Neutrophil (primary cell): ENCODE data around the gene CHST11.

Experiments used
- H3K27ac ChIP-seq: fragments of 200-600 bp; sonication (generic); 2 replicates; pipeline ENCODE4 v1.5.1; 2016; ENCODE audit warnings: mild to moderate bottlenecking, moderate library complexity
- H3K27me3 ChIP-seq: fragments of 200-600 bp; sonication (generic); 2 replicates; pipeline ENCODE4 v1.6.0; 2016; ENCODE audit warnings: mild to moderate bottlenecking
- H3K36me3 ChIP-seq: fragments of 200-600 bp; sonication (generic); 2 replicates; pipeline ENCODE4 v1.5.1; 2017
- H3K4me1 ChIP-seq, 2 experiments: fragments of 200-600 bp in 1 of 2; sonication (generic) in 1 of 2; 1 replicate in 1 of 2; 2 replicates in 1 of 2; pipeline versions ENCODE4 v1.5.1 to v1.6.1; 2013 to 2016; ENCODE audit warnings: low read depth in 1 of 2, low read length in 1 of 2, mild to moderate bottlenecking in 1 of 2, moderate library complexity in 1 of 2; ENCODE audit not compliant: control insufficient read depth in 1 of 2, insufficient read depth in 1 of 2
- H3K4me3 ChIP-seq, 2 experiments: fragments of 200-600 bp in 1 of 2; sonication (generic) in 1 of 2; 1 replicate in 1 of 2; 2 replicates in 1 of 2; pipeline ENCODE4 v1.5.1; 2013 to 2016; ENCODE audit warnings: low read depth in 1 of 2, low read length in 1 of 2, mild to moderate bottlenecking in 1 of 2, moderate library complexity in 1 of 2
- H3K9me3 ChIP-seq: fragments of 200-600 bp; sonication (generic); 2 replicates; pipeline ENCODE4 v1.5.1; 2016
- CTCF ChIP-seq: fragments of 200-600 bp; sonication (generic); IDR thresholded peaks from 2 replicates; pipeline ENCODE4 v1.5.1; 2016; ENCODE audit warnings: antibody characterized with exemption

The CHST11 gene

DNA sequence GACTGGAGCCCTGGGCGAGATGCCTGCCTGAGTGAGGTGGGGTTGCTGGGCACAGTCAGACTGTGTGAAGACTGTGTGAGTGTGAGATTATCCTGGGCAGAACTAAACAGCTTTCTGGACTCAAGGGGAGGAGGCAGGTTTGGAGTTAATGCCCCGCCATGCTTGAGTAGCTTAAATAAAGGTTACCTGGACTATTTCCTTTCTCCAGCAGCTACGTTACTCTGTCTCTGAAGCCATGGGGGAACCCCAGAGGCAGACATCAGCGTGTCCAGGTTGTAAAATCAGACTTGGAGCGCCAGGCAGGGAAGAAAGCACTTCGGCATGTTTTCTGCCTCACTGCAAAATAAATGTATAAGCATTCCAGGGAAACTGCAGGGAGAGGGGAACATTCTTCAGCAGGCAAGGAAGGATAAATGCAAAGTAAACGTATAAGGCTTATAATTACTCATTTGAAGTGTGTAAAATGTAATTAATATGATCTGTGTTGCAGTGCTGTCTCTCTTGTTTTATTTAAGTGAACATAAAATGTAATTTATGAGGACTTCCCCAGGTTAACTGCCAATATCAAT is 129.7 kb downstream of the CHST11 start:
- Histone ChIP-seq H3K27ac (peak overlapping the region; percentile 16), H3K4me3 (no peak overlapping the region), H3K27me3 (no peaks in the 10 kb centered on the region), H3K9me3 (no peaks in the 10 kb centered on the region), H3K36me3 (no peaks in the 10 kb centered on the region), H3K4me1 (peaks cover 0 to 7% of the 10 kb centered on the region in 2 experiments)
- no peak for TF ChIP-seq CTCF

- peak overlapping the region; percentile 38 for H3K27ac ChIP-seq
- H3K27me3 ChIP-seq = no peaks in the 10 kb centered on the region
- H3K4me3 ChIP-seq = no peak overlapping the region
- H3K36me3 ChIP-seq = no peaks in the 10 kb centered on the region
- peaks cover 0 to 7% of the 10 kb centered on the region in 2 experiments for H3K4me1 ChIP-seq
- TF ChIP-seq CTCF = no peak
- H3K9me3 ChIP-seq = no peaks in the 10 kb centered on the region
Observed at GRCh38 chr12:104588047-104588920, 131.5 kb downstream of the CHST11 start.

- TF ChIP-seq CTCF = no peak
- Histone ChIP-seq H3K4me3 (no peak overlapping the region), H3K9me3 (no peaks in the 10 kb centered on the region), H3K4me1 (peaks cover 0 to 7% of the 10 kb centered on the region in 2 experiments), H3K27ac (peak overlapping the region; percentile 38), H3K27me3 (no peaks in the 10 kb centered on the region), H3K36me3 (no peaks in the 10 kb centered on the region)
Observed at GRCh38 chr12:104588921-104589590, 132.3 kb downstream of the CHST11 start.

DNA sequence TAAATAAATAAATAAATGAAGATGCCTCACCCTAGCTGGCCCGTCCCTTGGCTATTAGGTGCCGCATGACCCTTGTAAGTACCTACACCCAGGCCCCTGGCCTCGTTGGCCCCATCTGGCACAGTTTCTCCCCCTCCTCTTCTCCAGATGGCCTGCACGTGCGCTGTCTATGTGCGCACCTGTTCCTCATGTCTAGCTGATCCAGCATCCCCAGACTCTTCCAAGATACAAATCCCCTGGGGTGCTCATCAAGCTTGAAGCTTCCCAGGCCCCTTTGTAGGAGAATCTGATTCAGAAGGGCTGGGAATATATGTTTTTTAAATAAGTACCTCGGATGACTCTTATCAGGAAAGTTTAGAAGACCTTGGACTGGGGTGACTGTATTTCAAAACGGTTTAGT is 133.3 kb downstream of the CHST11 start:
- no peak for TF ChIP-seq CTCF
- H3K27ac ChIP-seq = no peak overlapping the region
- H3K36me3 ChIP-seq = no peaks in the 10 kb centered on the region
- H3K4me3 ChIP-seq = no peak overlapping the region
- peaks cover 0 to 7% of the 10 kb centered on the region in 2 experiments for H3K4me1 ChIP-seq
- no peaks in the 10 kb centered on the region for H3K27me3 ChIP-seq
- H3K9me3 ChIP-seq = no peaks in the 10 kb centered on the region

DNA sequence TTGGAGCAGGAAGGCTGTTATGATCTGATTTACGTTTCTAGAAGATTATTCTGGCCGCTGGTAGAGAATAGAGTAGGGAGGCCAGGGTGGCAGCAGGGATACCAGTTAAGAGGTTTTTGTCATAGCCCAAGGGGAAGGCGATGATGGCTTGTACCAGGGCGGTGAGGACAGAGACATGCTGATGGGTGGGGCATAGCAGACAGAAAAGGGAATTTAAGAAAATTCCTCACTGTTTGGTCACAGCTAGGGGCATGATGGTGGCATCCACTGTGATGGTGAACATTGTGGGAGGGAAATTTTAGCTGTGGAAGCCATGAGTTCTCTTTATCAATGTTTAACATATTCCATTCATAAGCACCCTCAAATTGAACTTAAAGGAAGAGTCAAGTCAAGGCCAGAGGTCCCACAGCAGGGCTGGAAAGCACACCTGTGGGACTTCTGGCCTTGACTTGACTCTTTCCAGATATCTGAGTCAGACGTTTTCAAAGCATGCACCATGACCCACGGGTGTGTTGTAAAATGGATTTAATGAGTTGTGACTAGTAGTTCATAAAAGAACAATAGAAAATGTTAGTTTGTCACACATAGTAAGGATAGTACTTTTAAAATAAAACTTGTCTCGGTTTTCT is 134.6 kb downstream of the CHST11 start:
- H3K27ac ChIP-seq = no peak overlapping the region
- no peaks in the 10 kb centered on the region for H3K27me3 ChIP-seq
- H3K4me1 ChIP-seq = peaks cover 8 to 16% of the 10 kb centered on the region in 2 experiments
- no peak overlapping the region for H3K4me3 ChIP-seq
- no peaks in the 10 kb centered on the region for H3K36me3 ChIP-seq
- no peak for TF ChIP-seq CTCF
- H3K9me3 ChIP-seq = no peaks in the 10 kb centered on the region
